GM12873 (cell line): ENCODE results near the gene NSD2.
A peak's percentile ranks its signal among the peaks of the same experiment; 100 is the strongest.

Experiments used
- TF ChIP-seq, protein P1 (sequence below): IDR thresholded peaks from 2 replicates; pipeline ENCODE4 v1.5.1; 2012; ENCODE audit warnings: low read depth, mild to moderate bottlenecking, moderate library complexity, low read length, control low read depth; ENCODE audit not compliant: insufficient read depth; ENCODE audit errors: missing control alignments

NSD2 gene

DNA sequence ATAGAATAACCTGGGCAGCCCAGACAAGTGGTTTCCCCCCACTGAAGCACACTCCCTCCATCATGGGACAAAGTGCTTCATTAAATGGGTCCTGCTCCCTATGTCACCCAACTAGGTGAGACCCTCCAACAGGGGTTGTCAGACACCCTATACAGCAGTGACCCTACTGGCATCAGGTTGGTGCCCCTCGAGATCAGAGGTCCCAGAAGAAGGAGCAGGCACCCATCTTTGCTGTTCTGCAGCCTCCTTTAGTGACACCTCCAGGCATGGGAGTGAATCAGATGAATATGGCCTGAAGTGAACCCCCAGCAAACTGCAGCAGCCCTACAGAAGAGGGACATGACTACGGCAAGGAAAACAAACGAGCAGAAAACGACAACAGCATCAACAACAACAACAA, 126.5 kb downstream of the NSD2 start:
- TF ChIP-seq, protein P1, sequence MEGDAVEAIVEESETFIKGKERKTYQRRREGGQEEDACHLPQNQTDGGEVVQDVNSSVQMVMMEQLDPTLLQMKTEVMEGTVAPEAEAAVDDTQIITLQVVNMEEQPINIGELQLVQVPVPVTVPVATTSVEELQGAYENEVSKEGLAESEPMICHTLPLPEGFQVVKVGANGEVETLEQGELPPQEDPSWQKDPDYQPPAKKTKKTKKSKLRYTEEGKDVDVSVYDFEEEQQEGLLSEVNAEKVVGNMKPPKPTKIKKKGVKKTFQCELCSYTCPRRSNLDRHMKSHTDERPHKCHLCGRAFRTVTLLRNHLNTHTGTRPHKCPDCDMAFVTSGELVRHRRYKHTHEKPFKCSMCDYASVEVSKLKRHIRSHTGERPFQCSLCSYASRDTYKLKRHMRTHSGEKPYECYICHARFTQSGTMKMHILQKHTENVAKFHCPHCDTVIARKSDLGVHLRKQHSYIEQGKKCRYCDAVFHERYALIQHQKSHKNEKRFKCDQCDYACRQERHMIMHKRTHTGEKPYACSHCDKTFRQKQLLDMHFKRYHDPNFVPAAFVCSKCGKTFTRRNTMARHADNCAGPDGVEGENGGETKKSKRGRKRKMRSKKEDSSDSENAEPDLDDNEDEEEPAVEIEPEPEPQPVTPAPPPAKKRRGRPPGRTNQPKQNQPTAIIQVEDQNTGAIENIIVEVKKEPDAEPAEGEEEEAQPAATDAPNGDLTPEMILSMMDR = no peak

DNA sequence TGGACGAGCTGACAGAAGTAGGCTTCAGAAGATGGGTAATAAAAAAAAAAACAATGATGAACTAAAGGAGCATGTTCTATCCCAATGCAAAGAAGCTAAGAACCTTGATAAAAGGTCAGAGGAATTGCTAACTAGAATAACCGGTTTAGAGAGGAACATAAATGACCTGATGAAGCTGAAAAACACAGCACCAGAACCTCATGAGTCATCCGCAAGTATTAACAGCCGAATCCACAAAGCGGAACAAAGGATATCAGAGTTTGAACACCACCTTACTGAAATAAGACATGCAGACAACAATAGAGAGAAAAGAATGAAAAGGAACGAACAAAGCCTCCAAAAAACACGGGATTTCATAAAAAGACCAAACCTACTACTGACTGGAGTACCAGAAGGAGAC, 127.1 kb downstream of the NSD2 start:
- TF ChIP-seq, protein P1 = no peak

DNA sequence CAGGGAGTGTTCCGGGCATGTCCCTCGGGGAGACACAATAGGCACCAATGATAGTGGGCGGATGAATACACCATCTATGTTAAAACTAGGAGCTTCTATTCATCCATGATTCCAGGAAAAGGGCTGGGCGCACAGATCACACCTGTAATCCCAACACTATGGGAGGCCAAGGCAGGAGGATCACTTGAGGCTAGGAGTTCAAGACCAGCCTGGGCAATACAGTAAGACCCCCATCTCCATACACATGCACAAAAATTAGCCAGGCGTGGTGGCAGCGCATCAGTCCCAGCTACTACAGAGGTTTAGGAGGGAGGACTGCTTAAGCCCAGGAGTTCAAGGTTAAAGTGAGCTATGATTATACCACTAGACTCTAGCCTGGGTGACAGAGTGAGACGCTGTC, 135.2 kb downstream of the NSD2 start:
- TF ChIP-seq, protein P1 = no peak

DNA sequence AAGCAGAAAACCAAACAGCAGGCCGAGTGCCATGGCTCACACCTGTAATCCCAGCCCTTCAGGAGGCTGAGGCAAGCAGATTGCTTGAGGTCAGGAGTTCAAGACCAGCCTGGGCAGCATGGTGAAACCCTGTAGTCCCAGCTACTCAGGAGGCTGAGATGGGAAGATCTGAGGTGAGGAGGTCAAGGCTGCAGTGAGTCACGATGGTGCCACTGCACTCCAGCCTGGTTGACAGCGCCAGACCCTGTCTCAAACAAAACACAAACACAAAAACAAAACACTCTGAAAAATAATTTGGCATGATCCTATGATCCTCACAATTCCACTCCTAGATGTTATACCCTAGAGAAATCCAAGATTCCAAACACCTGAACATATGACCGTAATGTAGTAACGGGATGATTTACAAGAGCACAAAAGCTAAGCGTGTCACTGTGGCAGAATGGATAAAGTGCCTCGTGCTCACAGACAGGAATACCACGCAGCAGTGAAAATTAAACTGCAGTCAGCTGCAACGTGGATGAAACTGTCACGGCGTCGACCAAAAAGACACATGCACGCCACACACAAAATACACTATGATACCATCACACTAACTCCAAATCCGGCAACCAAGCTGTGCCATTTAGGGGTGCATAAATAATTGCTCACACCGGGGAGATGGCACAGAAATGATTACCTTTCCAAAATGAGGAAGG, 135.9 kb downstream of the NSD2 start:
- TF ChIP-seq, protein P1 = no peak

GRCh38 chr4:2007804-2008670, 136.8 kb downstream of the NSD2 start:
- TF ChIP-seq, protein P1 = no peak

DNA sequence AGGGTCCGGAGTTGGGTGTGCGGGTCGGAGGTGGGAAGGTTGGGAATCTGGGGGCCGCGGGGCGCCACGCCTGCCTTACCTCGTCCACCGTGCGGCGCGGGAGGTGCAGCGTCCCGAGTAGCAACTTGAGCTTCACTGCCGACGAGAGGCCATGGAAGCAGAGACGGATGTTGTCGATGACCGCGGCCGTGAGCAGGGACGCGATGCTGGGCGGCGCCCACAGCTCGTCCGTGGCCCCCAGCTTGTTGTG, 137.4 kb downstream of the NSD2 start:
- TF ChIP-seq, protein P1 = no peak

- TF ChIP-seq, protein P1 = peak; percentile 32
These were observed 137.9 kb downstream of the NSD2 start, which contains the start of gene NELFA for GRCh38 chr4:2008921-2009650. Gene NELFA, minus strand, starts transcription at chr4:2008974. Its CDS starts 15 bp downstream, at chr4:2008959.
